OCI-LY7 (cell line): Measurements from ENCODE around the gene WDR48.

Experiments
- CTCF ChIP-seq: fragments of 200-600 bp; sonication (generic); conservative IDR thresholded peaks from 2 replicates; pipeline ENCODE4 v1.5.1; 2014; ENCODE audit warnings: mild to moderate bottlenecking, antibody characterized with exemption, low read length, moderate library complexity, mixed read lengths
- EZH2phosphoT487 ChIP-seq: fragments of 200-600 bp; sonication (generic); IDR thresholded peaks from 2 replicates; pipeline ENCODE4 v1.6.1; 2018; ENCODE audit warnings: low read depth, borderline replicate concordance, mild to moderate bottlenecking, mixed run types, antibody characterized with exemption, low read length, moderate library complexity, mixed read lengths

DNA sequence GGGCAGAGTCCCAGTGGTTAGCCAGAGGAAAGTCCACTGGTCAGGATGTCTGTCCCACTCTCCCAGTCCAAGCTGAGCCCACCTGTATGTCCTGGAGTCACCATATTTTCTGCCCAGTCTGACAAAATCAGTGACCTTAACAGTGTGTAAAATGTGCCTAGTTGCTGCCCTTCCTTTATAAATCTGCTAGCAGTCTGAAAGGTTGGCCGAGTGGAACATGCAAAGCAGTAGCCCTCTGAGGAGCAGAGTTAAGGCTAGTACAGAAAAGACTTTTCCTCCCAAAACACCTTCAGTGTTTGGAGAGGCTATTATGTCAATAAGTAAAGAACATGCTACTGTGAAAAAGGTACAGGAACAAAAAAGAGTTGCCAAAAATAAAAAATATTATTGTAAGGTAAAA lies 71.0 kb downstream of the WDR48 start:
- no peak for TF ChIP-seq CTCF
- no peak for TF ChIP-seq EZH2phosphoT487
